Epithelial cell of esophagus (primary cell): ENCODE data around the gene RERE.

Experiments
- DNase-seq: peaks from one replicate; pipeline ENCODE4 v3.0.0; 2010; ENCODE audit warnings: low read depth
- H3K4me3 ChIP-seq: 2 replicates; pipeline ENCODE4 v1.5.1; 2011; ENCODE audit warnings: mild to moderate bottlenecking, low read length, control low read depth
- TF ChIP-seq, protein P1 (sequence below): IDR thresholded peaks from 2 replicates; pipeline ENCODE4 v1.5.1; 2011; ENCODE audit warnings: low read depth, mild to moderate bottlenecking, low read length, control low read depth, inconsistent platforms; ENCODE audit not compliant: insufficient read depth; ENCODE audit errors: missing control alignments

Gene RERE

DNA sequence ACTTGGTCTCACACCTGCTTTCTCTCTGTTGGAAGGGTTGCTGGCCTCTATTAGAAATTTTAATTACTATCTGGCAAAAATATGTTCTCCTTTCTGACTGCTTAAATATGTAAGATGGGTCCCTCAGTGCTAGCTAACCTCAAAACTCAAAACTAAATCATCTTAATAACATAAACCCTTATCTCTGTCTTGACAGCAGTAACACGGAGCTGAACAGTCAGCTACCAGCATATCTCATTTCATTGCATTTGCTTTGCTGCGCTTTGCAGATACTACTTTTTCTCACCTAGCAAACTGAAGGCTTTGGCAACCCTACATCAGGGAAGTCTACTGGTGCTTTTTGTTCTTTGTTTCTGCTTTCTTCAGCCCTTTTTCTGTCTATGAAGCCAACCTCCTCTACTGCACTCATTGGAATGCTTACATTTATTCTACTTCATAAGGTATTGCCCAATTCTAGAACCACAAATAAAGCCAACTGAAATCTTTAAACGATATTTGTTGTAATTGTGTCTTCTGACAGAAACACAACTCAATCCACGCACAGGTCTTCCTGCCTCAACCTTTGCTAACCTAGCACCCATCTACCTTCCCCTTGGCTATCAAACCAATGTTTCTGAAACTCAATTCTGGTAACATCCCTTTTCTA, 95.6 kb downstream of the RERE start:
- no peak overlapping the region for H3K4me3 ChIP-seq
- TF ChIP-seq, protein P1, sequence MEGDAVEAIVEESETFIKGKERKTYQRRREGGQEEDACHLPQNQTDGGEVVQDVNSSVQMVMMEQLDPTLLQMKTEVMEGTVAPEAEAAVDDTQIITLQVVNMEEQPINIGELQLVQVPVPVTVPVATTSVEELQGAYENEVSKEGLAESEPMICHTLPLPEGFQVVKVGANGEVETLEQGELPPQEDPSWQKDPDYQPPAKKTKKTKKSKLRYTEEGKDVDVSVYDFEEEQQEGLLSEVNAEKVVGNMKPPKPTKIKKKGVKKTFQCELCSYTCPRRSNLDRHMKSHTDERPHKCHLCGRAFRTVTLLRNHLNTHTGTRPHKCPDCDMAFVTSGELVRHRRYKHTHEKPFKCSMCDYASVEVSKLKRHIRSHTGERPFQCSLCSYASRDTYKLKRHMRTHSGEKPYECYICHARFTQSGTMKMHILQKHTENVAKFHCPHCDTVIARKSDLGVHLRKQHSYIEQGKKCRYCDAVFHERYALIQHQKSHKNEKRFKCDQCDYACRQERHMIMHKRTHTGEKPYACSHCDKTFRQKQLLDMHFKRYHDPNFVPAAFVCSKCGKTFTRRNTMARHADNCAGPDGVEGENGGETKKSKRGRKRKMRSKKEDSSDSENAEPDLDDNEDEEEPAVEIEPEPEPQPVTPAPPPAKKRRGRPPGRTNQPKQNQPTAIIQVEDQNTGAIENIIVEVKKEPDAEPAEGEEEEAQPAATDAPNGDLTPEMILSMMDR, result no peak
- DNase-seq, result no peak

DNA sequence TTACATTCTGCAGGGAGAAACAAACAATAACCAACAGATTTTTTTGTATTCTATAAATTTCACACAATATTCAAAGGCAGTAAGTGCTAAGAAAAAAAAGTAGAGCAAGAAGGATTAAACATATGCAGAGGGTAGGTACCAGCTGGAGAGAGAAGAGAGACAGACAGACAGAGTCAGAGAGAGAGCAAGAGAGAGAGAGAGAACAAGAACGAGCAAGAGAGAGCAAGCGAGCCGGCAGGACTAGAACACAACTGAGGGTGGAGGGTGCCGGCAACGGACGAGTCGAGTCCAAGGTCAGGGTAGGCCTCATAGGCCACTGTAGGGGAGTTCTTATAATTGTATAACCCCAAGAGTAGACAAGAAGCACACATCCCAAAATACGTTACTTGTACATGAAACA, 97.1 kb downstream of the RERE start:
- no peak for DNase-seq
- TF ChIP-seq, protein P1, result no peak
- no peak overlapping the region for H3K4me3 ChIP-seq

DNA sequence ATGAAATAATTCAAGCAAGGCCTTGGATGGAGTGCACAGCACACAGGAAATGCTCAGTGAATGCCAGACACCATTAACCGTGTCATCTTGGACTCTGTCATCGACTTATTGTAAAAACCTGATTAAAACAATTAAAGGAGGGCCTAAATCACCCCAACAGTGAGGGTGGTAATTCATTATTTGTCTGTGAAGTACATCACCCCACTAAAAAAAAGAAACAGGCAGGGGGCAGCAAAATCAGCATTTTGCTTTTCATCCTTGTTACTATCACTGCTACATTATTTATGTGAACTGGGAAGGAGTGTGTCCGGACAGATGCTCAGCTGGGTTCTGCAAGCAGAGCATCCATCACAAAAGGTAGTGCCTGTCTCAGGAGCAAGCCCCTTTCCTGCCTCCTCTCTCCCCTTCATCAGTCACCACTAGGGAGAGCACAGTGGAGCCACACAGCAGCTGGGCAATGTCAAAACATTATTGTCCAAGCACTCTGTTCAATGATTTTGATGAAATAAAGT, 98.5 kb downstream of the RERE start:
- DNase-seq, result no peak
- TF ChIP-seq, protein P1, result peak; percentile 7
- no peak overlapping the region for H3K4me3 ChIP-seq

- TF ChIP-seq, protein P1, result no peak
- no peak overlapping the region for H3K4me3 ChIP-seq
- DNase-seq, result no peak
These were observed 100.3 kb downstream of the RERE start for GRCh38 chr1:8717148-8717547.

GRCh38 chr1:8716238-8716637, 101.2 kb downstream of the RERE start:
- TF ChIP-seq, protein P1, result no peak
- H3K4me3 ChIP-seq, result no peak overlapping the region
- no peak for DNase-seq

DNA sequence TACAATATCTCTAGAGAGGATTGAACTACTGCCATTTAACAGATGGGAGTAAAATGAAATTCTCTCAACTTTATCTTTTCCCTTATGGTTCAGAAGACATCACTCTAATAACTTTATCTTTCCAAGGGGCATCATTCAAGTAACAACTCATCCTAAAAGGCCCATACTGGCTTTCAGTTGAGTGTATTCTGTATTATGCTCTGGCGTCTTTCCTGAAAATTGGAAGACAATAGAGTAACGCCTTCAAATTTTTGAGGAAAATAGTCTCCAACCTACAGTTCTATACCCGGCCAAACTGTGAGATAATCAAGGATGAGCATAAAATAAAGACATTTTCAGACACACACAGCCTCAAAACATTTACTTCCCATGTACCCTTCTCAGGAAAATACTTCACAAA, 103.3 kb downstream of the RERE start:
- no peak overlapping the region for H3K4me3 ChIP-seq
- TF ChIP-seq, protein P1, result no peak
- DNase-seq, result no peak
